Activated CD4-positive, alpha-beta T cell treated with anti-CD3 and anti-CD28 coated beads for 48 hours (primary cell): ENCODE measurements around the gene TBC1D7.

Experiments
- DNase-seq: peaks from one replicate; pipeline ENCODE4 v3.0.0-alpha.2; 2020

The TBC1D7 gene

DNA sequence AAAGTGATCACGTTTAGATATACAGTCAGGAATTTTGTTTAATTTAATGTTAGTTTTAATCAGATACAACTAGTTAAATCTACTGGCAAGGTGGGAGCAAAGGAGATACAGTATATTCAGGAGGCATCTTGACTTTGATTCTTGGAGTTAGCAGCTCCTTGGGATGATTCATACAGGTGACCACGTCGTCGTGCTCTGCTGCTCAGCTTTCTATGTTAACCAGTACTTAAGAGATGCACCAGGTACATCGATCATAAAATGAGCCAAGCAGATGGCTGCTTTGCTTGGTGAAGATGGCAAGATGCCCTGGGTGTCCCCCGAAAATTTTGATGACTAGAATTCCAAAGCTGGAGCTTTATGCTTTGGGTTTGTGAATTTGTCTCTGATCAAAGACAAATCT is 64.7 kb downstream of the TBC1D7 start:
- DNase-seq, result no peak

DNA sequence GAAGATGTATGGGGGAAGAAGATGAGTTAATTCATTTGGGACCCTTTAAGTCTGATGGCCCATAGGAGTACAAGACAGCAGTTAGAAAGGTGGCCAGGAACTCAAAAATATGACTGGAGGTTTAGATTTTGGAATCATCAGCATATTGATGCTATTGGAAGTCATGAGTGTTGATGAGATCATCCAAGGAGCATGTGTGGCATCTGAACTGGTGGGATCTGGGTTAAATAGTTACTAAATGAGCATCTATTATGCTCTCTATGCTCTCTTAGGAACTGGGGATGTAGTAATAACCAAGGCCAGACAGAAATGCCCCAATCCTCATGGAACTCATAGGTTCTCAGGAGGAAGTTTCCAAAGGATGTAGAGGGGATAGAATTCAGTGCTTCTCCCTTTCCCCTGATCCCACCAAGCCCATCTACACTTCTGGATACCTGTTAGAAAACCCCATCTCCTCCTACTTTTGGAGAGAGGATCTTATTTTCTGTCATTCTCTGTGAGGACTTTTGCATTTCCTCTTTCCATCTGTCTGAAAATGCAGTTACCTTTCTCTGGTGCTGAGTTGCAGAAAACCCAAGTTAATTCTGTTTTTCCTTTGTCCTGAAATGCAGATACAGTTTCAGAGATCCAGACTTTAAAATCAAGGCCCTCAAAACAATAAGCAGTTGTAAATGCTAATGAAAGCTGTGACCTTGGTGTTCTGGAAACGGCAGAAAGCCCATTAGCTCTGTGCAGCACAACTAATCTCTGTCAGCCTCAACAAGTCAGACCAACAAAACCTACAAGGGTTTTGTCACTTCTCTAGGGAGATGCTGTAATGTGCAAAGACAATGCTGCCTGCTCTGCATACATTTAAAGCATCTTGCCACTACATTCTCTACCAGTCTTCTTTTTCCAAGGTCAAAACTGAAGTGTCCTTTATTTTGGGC is 65.8 kb downstream of the TBC1D7 start:
- no peak for DNase-seq

DNA sequence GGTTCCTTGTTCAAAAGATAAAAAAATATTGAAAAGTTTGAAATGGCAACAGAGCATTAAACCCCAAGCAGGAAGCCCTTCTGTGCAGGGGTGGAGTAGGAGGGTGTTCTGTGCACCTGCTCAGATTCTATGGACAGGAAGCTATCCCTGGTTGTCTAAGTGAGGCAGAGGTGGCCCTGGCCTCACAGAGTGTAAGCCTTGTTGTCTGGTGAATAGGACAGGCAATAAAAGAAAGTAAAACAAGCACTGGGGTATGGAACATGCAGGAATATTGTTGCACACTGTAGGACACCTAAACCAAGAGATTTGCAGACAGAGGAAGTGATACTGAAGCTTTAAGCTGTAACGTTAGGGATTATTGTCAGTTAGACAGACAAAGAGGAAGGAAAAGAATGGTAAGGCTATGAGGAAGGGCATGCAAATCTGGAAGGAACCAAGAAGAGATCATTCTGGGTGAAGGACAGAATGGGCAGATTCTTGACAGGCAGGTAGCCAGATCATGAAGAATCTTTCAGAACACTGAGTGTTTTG is 66.8 kb downstream of the TBC1D7 start:
- no peak for DNase-seq

DNA sequence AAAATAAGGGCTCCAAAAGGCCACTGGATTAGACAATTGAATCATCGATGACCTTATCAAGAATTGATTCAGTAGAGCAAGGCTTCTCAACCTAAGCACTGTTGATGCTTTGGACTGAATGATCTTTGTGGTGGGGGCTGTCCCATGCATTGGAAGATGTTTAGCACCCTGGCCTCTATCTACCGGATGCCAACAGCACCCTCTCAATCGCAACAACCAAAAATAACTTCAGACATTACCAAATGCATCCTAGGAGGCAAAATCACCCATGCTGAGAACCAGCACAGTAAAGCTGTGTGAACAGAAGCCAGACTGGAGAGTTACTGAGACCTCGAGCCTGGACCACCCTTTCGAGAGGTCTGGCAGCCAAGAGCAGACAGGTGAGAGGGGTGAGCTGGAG is 67.5 kb downstream of the TBC1D7 start:
- no peak for DNase-seq

DNA sequence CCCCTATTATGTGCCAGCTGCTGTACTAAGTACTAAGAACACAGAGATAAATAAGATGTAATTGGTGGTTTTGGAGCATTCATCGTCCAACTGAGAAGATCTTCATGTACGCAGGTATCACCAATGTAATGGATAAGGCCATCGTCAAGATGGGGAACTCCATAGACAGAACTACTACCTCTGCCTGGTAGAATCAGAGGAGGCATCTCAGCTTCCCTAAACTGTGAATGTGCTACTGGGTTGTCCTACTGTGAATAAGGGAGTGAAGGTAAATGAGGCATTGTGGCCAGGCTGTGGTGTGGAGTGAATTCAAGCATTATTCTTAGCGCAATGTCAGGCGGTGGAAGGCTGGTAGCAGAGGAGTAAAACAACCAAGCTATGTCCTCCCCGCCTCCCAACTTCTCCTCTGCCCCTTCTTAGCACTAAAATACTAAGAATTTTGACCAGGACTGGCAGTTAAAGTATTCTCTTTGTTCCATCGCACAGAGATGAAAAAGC is 68.2 kb downstream of the TBC1D7 start:
- no peak for DNase-seq

DNA sequence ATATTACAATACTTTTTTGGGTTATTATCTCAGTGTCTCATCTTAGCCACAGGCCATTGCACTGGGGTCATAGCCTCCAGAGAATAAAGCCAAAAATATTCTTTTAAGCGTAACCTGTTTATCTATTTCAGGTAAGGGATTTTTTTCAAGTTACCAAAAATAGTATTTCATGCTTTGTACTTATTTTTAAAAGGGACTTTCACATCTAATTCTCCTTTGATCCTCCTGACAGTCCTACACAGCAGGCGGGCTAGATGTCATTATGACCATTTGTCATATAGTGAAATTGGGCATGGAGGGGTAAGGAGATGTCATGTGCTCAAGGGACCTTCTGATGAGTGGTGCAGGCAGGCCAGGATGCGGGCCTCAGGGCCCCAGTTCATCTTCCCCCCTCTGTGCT is 68.9 kb downstream of the TBC1D7 start:
- DNase-seq, result no peak

DNA sequence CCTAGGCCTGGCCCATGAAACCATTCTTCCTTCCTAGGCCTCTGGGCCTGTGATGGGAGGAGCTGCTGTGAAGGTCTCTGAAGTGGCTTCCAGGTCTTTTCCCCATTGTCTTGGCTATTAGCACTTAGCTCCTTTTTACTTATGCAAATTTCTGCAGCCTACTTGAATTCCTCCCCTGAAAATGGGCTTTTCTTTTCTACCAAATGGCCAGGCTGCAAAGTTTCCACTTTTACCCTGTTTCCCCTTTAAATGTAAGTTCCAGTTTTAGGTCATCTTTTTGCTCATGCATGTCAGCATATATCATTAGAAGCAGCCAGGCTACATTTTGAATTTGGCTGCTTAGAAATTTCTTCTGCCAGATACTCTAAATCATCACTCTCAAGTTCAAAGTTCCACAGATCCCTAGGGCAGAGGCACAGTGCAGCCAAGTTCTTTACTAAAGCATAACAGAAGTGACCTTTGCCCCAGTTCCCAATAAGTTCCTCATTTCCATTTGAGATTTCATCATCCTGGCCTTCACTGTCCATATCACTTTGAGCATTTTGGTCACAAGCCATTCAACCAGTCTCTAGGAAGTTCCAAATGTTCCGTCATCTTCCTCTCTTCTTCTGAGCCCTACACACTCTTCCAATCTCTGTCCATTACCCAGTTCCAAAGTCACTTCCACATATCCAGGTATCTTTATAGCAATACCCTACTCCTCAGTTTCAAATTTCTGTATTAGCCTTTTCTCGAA is 71.9 kb downstream of the TBC1D7 start:
- no peak for DNase-seq
